GM21528 (cell line): Measurements from ENCODE around the gene NACAD.

Experiments used
- ATAC-seq: cut with Tn5 transposase; IDR thresholded peaks from one replicate; pipeline ENCODE4 v1.9.1; 2021; ENCODE audit warnings: mild to moderate bottlenecking, moderate library complexity; ENCODE audit not compliant: unreplicated experiment, low FRiP score

The NACAD gene

GRCh38 chr7:45098983-45099839 is 10.4 kb upstream of the NACAD start:
- ATAC-seq: no peak

GRCh38 chr7:45092931-45093235 is 4.1 kb upstream of the NACAD start:
- no peak for ATAC-seq

GRCh38 chr7:45092100-45092930 is 3.5 kb upstream of the NACAD start:
- no peak for ATAC-seq

GRCh38 chr7:45089341-45089891 is 647 bp upstream of the NACAD start:
- ATAC-seq: no peak

- ATAC-seq: no peak
Measured at GRCh38 chr7:45088146-45088701, 545 bp downstream of the NACAD start.

- ATAC-seq: no peak
Measured at GRCh38 chr7:45087301-45088145, 1.2 kb downstream of the NACAD start.

GRCh38 chr7:45086331-45087065 is 2.3 kb downstream of the NACAD start:
- ATAC-seq: no peak

GRCh38 chr7:45085619-45086200 is 3.1 kb downstream of the NACAD start:
- ATAC-seq: no peak

GRCh38 chr7:45084901-45085618 is 3.7 kb downstream of the NACAD start:
- ATAC-seq: no peak

GRCh38 chr7:45084336-45084735 is 4.4 kb downstream of the NACAD start:
- ATAC-seq: no peak

GRCh38 chr7:45082831-45083331 is 5.9 kb downstream of the NACAD start:
- no peak for ATAC-seq

- no peak for ATAC-seq
Measured at GRCh38 chr7:45082031-45082830, 6.5 kb downstream of the NACAD start.

GRCh38 chr7:45081670-45081974 is 7.1 kb downstream of the NACAD start:
- no peak for ATAC-seq

GRCh38 chr7:45080958-45081669 is 7.7 kb downstream of the NACAD start:
- ATAC-seq: no peak

GRCh38 chr7:45080265-45080957 is 8.4 kb downstream of the NACAD start:
- ATAC-seq: no peak

GRCh38 chr7:45078125-45078681 is 10.6 kb downstream of the NACAD start:
- no peak for ATAC-seq
